HepG2 (cell line): ENCODE results near the gene FIS1. TPM values are rescaled to one million over a fixed set of nuclear protein-coding genes. Genes with fewer than 3 reads are reported as not detected.
A peak's percentile ranks its signal among the peaks of the same experiment; 100 is the strongest.

Source experiments
- ATF3 ChIP-seq: sonication (generic); formaldehyde crosslinking; IDR thresholded peaks from 2 replicates; pipeline ENCODE4 v1.4.0; 2020; ENCODE audit warnings: missing genetic modification reagents
- EP300 ChIP-seq, 3 experiments: sonication (generic) in 1 of 3; formaldehyde crosslinking in 1 of 3; IDR thresholded peaks; 2 replicates each; pipeline versions ENCODE4 v1.5.1 to v1.6.1; 2011 to 2020; ENCODE audit warnings: low read depth in 2 of 3, low read length in 2 of 3, borderline replicate concordance in 1 of 3, improper control_type of control experiment in 1 of 3, mild to moderate bottlenecking in 1 of 3, missing genetic modification reagents in 1 of 3, moderate library complexity in 1 of 3
- FOXA1 ChIP-seq, 2 experiments: fragments of 450-650 bp in 1 of 2; sonication (generic) in 1 of 2; formaldehyde crosslinking in 1 of 2; IDR thresholded peaks; 2 replicates each; pipeline versions ENCODE4 v1.4.0 to v1.6.1; 2016 to 2020; ENCODE audit warnings: missing genetic modification reagents in 1 of 2
- GPN1 ChIP-seq: sonication (generic); formaldehyde crosslinking; IDR thresholded peaks from 2 replicates; pipeline ENCODE4 v1.5.1; 2020; ENCODE audit warnings: missing genetic modification reagents, borderline replicate concordance
- HMGXB4 ChIP-seq, 2 experiments: sonication (generic) in 1 of 2; formaldehyde crosslinking in 1 of 2; IDR thresholded peaks; 2 replicates each; pipeline versions ENCODE4 v1.4.0 to v1.6.1; 2018 to 2020; ENCODE audit warnings: missing genetic modification reagents in 2 of 2, borderline replicate concordance in 1 of 2, low read depth in 1 of 2, mild to moderate bottlenecking in 1 of 2, missing biosample characterization in 1 of 2
- HNRNPUL1 ChIP-seq: fragments of 200-400 bp; formaldehyde crosslinking; IDR thresholded peaks from 2 replicates; pipeline ENCODE4 v1.6.1; 2017; ENCODE audit warnings: low read depth, mild to moderate bottlenecking, low read length, moderate library complexity
- NFAT5 ChIP-seq: sonication (generic); formaldehyde crosslinking; IDR thresholded peaks from 2 replicates; pipeline ENCODE4 v1.4.0; 2020; ENCODE audit warnings: missing genetic modification reagents
- RCOR2 ChIP-seq: IDR thresholded peaks from 2 replicates; pipeline ENCODE4 v1.6.1; 2016; ENCODE audit warnings: missing biosample characterization, missing genetic modification reagents
- RXRB ChIP-seq: IDR thresholded peaks from 2 replicates; pipeline ENCODE4 v1.6.1; 2016; ENCODE audit warnings: borderline replicate concordance, missing genetic modification reagents, missing compliant biosample characterization
- SOX13 ChIP-seq, 3 experiments: fragments of 450-650 bp in 1 of 3; sonication (generic) in 1 of 3; formaldehyde crosslinking in 1 of 3; IDR thresholded peaks in 2 of 3; conservative IDR thresholded peaks in 1 of 3; 2 replicates each; pipeline versions ENCODE4 v1.5.0 to v1.6.1; 2016 to 2020; ENCODE audit warnings: antibody characterized with exemption in 1 of 3, mild to moderate bottlenecking in 1 of 3, missing compliant biosample characterization in 1 of 3, missing genetic modification reagents in 1 of 3, moderate library complexity in 1 of 3
- TAF1 ChIP-seq: sonication (generic); formaldehyde crosslinking; IDR thresholded peaks from 2 replicates; pipeline ENCODE4 v1.4.0; 2020; ENCODE audit warnings: missing genetic modification reagents
- ZBTB8A ChIP-seq: sonication (generic); formaldehyde crosslinking; IDR thresholded peaks from 2 replicates; pipeline ENCODE4 v1.4.0; 2020; ENCODE audit warnings: mild to moderate bottlenecking, low read depth, missing genetic modification reagents, borderline replicate concordance
- polyA plus RNA-seq, 8 experiments: library from polyadenylated mRNA; depleted of rRNA in 3 of 8; stranded (reverse) in 7 of 8; unstranded in 1 of 8; fragments of >200 nt; fragmentation: Illumina TruSeq in 4 of 8; extraction: Trizol in 4 of 8; gene quantifications; 2 replicates each; pipeline versions ENCODE4 v1.2.1 to v1.2.3, GENCODE V29; 2011 to 2016; ENCODE audit warnings: low read depth in 4 of 8, missing spikeins in 1 of 8, mixed read lengths in 1 of 8; ENCODE audit not compliant: insufficient read depth in 1 of 8
- total RNA-seq, 5 experiments: library from RNA; depleted of rRNA; stranded (reverse); fragments of >200 nt; fragmentation: Illumina TruSeq; extraction: Trizol; gene quantifications; 2 replicates each; pipeline ENCODE4 v1.2.3, GENCODE V29; 2016; ENCODE audit warnings: low read depth in 1 of 5
- TF ChIP-seq, protein P1 (sequence below): conservative IDR thresholded peaks from 2 replicates; pipeline ENCODE4 v1.6.1; 2018; ENCODE audit warnings: missing genetic modification reagents
- TF ChIP-seq, protein P2 (sequence below): IDR thresholded peaks from 2 replicates; pipeline ENCODE4 v1.6.1; 2016; ENCODE audit warnings: mild to moderate bottlenecking, missing biosample characterization, missing genetic modification reagents

Gene FIS1
- total and polyA plus RNA-seq, 2 of the 13 experiments (the other 11 are each of a cell fraction or from before 2014, with no cell fraction given): 97.5 to 101 TPM

DNA sequence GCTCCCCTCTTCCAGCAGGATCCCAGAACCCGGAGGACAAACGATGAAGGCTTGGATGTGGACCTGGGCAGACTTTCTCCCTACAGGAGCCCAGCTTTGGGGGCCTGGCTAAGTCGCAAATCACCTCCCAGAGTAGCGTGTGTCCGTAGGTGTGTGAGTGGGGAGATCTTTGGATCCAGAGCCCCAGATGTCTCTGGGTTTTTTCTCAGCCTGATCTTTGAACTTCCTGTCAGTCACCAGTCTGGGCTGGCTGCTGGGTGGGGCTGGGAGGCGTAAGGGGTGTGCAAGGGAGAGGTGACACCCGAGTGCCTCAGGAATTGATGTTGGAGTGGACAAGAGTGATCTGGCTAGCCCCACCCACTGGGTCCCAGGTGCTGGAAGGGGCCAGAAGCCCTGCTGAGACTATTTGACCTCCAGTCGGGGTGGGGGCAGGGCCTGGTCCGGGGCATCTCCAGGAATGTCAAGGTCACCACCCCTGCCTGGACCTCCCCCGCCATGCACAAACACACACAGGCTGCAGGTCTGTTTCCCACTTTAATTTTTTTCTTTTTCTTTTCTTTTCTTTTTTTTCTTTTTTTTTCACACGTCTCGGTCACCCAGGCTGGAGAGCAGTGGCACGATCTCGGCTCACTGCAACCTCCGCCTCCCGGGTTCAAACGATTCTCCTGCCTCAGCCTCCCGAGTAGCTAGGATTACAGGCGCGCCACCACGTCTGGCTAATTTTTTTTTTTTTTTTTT, 43.9 kb downstream of the FIS1 start, which contains the start of gene MOGAT3 (continued):
- TF ChIP-seq NFAT5 (CRISPR knock-in tag): no peak
- TF ChIP-seq ATF3 (CRISPR knock-in tag): peak; percentile 23; the same call in 1 of the 2 replicates
- peak; percentile 64; the same call in 1 of the 2 replicates for TF ChIP-seq TAF1
- no peak for TF ChIP-seq HNRNPUL1
- TF ChIP-seq RCOR2: peak; percentile 70; the same call in 1 of the 2 replicates
- TF ChIP-seq, protein P1, sequence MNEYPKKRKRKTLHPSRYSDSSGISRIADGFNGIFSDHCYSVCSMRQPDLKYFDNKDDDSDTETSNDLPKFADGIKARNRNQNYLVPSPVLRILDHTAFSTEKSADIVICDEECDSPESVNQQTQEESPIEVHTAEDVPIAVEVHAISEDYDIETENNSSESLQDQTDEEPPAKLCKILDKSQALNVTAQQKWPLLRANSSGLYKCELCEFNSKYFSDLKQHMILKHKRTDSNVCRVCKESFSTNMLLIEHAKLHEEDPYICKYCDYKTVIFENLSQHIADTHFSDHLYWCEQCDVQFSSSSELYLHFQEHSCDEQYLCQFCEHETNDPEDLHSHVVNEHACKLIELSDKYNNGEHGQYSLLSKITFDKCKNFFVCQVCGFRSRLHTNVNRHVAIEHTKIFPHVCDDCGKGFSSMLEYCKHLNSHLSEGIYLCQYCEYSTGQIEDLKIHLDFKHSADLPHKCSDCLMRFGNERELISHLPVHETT: 0 out of 2 replicates have a peak, but pooled peaks have one; percentile 56
- peak in 1 of 2 experiments; percentile 73; a peak in 2 of 4 replicates for TF ChIP-seq HMGXB4 (CRISPR knock-in tag; IDR thresholded peaks at IDR 0.05; ENCODE audit: borderline replicate concordance in 1 of 2, low read depth in 1 of 2)
- TF ChIP-seq SOX13 (IDR thresholded peaks at IDR 0.05): 0 out of 2 replicates have a peak, but pooled peaks have one; percentile 40
- TF ChIP-seq SOX13 (CRISPR knock-in tag; conservative IDR thresholded peaks at IDR 0.05 in 1 of 2, IDR thresholded peaks at IDR 0.05 in 1 of 2): peak in 1 of 2 experiments; percentile 63; a peak in 2 of 4 replicates
- no peak for TF ChIP-seq ZBTB8A
- TF ChIP-seq, protein P2, sequence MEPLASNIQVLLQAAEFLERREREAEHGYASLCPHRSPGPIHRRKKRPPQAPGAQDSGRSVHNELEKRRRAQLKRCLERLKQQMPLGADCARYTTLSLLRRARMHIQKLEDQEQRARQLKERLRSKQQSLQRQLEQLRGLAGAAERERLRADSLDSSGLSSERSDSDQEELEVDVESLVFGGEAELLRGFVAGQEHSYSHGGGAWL (CRISPR knock-in tag): no peak; the same call in 1 of the 2 replicates
- TF ChIP-seq EP300 (IDR thresholded peaks at IDR 0.05; ENCODE audit: low read depth in 2 of 2, low read length in 2 of 2): peak; percentile 62 to 81; a peak in 3 of 4 replicates
- TF ChIP-seq EP300 (CRISPR knock-in tag; IDR thresholded peaks at IDR 0.05; ENCODE audit: borderline replicate concordance): peak; percentile 71; the same call in 1 of the 2 replicates
- TF ChIP-seq GPN1 (CRISPR knock-in tag): no peak
- TF ChIP-seq RXRB (CRISPR knock-in tag): peak; percentile 89
- TF ChIP-seq FOXA1 (IDR thresholded peaks at IDR 0.05): no peak
- peak; percentile 51 for TF ChIP-seq FOXA1 (CRISPR knock-in tag; IDR thresholded peaks at IDR 0.05)
